Forelimb muscle (tissue), 1 donor: ENCODE results near the gene FLT1. TPM values are rescaled to one million over a fixed set of nuclear protein-coding genes. Genes with fewer than 3 reads are reported as not detected.

Experiments
- DNase-seq: peaks from one replicate; pipeline ENCODE4 v3.0.0-alpha.2; 2013; ENCODE audit warnings: low read depth
- polyA plus RNA-seq: library from polyadenylated mRNA; unstranded; fragments of 120-200 nt; gene quantifications from one replicate; pipeline ENCODE4 v1.2.1, GENCODE V29; 2013; ENCODE audit not compliant: insufficient read length

The FLT1 gene
- polyA plus RNA-seq, 1 donor, result 14.4 TPM

- DNase-seq, result no peak
Observed at GRCh38 chr13:28459911-28460310, 35.0 kb downstream of the FLT1 start.

DNA sequence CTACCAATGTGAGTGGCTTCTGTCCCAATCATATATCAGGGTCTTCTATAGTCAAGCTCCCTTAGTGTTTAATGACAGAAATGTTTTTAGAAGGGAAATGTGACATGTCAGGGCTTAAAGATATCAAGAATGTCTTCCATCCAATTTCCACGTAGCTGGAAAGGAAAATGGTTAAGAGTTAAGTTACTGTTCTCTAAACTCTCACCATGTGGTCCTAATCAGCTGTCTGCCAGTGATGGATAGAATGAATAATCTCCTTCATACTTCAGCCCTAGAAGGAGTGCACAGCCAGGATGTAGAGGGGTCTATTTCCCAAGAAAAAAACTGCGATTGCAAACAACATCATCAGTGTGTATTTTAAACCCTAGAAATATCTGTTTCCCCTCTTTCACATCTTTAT, 36.3 kb downstream of the FLT1 start:
- no peak for DNase-seq

GRCh38 chr13:28458051-28458450, 36.9 kb downstream of the FLT1 start:
- no peak for DNase-seq

GRCh38 chr13:28457521-28457920, 37.4 kb downstream of the FLT1 start:
- DNase-seq, result no peak

GRCh38 chr13:28455580-28456194, 39.2 kb downstream of the FLT1 start:
- DNase-seq, result no peak

- no peak for DNase-seq
Observed at GRCh38 chr13:28452755-28453154, 42.2 kb downstream of the FLT1 start.

GRCh38 chr13:28451482-28452217, 43.3 kb downstream of the FLT1 start:
- DNase-seq, result no peak

DNA sequence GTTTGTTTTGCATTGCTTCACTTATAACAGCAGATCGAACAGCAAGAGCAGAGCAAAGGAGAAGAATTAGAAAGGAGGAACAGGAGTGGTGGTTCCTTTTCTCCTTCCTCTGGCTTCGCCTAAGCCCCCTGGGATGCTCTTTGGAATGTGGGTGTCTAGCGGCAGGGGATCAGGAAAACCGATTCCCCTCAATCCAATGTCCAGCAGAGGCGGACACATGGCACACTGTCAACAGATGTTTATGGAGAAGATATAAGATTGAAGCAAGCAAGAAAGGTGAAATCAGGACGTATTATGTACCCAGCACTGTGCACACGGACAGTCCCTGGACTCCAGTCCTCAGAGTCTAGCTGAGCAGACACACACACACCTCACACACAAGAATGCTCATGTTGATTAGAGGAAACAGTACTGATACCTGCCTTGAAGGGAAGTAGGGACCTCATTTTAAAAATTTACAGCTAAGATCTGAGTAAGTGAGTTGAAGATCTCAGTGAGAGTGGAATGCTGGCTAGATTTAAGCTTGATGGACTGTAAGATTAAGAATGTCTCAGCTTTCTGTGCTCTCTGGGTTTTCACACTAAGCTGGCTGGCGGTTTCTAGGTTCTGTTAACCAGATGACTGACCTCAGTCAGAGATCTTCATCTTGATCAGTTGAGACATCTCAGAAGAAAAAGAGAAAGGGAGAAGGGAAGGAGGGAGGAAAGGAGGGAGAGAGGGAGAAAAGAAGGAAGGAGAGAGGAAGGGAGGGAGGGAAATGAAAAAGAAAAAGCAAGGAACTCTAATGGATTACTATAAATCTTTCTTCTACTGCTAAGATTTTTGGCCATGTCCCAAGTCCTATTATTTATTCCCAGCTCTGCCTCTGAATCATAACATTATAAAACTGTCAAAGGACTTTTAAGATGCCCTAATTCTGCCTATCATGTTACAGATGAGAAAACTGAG, 44.8 kb downstream of the FLT1 start:
- no peak for DNase-seq

DNA sequence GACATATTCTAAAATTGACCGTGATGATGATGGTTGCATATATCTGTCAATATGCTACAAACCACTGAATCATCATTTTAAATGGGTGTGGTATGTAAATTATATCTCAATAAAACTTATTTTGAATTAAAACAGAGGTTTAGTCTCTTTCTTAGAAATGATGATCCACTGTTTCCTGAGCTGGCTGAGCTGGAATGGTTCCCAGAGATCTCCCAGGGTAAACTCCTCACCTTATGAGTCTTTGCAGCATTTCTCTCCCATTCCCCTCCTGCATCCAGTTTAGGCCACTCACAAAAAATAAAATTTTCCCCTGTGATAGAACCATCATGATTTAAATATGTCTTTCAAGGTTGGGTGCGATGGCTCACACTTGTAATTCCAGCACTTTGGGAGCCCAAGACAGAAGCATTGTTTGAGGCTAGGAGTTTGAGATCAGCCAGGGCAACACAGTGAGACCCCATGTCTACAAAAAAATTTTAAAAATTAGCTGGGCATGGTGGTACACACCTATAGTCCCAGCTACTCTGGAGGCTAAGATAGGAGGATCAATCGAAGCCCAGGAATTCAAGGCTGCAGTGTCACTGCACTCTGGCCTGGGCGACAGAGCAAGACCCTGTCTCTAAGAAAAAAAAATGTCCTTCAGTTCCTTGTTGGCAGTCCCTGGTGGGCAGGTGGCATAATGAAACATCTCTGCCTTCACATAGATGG, 46.1 kb downstream of the FLT1 start:
- no peak for DNase-seq

DNA sequence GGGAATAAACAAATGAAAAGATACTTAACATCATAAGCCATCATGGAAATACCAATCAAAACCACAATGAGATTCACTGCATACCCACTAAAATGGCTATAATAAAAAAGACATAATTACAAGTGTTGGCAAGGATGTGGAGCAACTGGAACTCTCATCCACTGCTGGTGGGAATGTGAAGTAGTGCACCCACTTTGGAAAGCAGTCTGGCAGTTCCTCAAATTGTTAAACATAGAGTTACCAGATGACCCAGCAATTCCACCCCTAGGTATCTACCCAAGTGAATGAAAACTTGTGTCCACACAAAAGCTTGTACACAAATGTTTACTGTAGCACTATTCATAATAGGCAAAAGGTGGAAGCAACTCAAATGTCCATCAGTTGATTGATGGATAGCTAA, 46.9 kb downstream of the FLT1 start:
- DNase-seq, result no peak

GRCh38 chr13:28447206-28447605, 47.7 kb downstream of the FLT1 start:
- no peak for DNase-seq

GRCh38 chr13:28442839-28443238, 52.1 kb downstream of the FLT1 start:
- DNase-seq, result no peak

DNA sequence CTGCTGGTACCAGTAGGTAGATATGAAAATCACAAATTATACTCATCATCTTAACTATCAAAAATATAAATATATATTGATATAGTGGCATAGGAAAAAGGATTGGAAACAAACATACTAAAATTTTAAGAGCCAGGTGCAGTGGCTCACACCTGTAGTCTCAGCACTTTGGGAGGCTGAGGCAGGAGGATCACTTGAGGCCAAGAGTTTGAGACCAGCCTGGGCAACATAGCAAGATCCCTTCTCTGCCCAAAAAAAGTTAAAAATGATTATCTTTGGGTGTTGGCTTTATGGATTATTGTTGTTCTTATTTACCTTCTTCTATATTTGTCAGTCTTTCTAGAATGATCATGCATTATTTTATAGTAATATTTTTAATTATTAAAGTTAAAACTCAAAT, 53.4 kb downstream of the FLT1 start:
- DNase-seq, result no peak

- DNase-seq, result no peak
Observed at GRCh38 chr13:28440774-28441504, 54.0 kb downstream of the FLT1 start.

DNA sequence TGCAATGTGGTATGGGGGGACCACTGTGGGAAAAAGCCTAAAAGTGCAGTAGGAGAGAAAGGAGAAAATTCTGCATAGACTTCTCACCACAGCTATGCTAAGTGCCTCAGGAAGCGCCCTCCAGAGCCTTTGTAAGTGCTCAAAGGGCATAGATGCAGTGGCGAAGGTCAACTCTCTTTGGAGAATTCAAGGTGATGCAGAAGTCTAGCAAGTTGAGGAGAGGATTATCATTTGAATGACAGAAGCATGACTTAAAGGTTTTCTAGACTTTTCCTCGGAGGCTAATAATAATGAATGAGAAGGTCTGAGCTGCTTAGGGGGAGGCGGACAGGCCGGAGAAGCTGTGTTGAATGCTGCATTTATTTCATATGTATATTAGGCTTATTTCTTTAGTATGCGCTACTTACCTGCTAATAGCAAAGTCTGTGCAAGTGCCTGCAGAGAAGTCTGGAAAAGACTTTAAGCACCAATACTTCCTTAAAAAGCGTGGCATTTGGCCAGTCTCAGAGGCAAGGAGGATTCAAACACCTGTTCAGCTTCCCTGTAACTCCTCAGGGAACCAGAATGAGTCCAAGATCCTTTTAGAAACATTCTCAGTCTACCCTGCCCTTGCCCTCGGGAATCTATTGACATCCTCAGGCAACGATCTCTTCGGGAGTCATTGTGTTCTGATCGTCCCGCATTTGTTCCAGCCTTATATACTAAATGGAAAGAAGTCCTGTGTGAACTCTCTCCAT, 56.2 kb downstream of the FLT1 start:
- no peak for DNase-seq

DNA sequence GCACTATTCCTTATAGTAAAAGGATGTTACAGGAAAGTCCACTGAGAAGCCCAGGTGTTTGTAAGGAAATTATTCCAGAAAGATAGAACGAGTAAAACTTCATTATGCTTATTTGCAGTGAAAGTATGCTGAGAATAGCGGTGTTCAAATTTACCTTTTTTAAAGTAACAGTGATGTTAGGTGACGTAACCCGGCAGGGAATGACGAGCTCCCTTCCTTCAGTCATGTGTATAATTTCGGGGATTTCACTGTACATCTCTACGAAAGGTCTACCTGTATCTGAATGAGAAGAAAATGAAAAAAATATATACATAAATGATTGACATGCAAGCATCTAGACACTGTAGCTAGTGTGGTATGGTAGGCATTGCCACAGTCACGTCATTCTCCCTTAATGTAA, 56.9 kb downstream of the FLT1 start:
- no peak for DNase-seq

DNA sequence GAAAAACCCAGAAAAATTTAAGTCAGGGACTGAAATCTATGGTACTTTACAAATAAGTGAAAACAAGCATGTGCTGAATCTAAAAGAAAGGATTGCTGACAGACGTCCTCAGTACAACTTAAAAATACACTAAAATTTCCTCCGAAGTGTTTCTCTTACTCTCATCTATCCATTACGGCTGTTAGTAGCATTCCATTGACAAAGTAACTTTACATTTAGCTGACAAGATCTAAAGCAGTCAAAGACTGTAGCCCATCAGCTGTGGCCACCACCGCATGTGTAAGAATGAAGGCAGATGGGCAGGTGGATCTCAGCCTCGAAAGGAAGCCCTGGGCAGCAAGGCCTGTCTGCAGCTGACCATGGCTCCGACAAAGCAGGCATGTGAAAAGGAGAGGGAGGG, 59.0 kb downstream of the FLT1 start:
- DNase-seq, result no peak

- DNase-seq, result no peak
Observed at GRCh38 chr13:28434926-28435325, 60.0 kb downstream of the FLT1 start.

GRCh38 chr13:28432816-28433560, 61.9 kb downstream of the FLT1 start:
- DNase-seq, result peak; percentile 36
